IMR-90 (cell line): ENCODE data around the gene PPM1M. TPM values are rescaled to one million over a fixed set of nuclear protein-coding genes. Genes with fewer than 3 reads are reported as not detected.

Experiments used
- ATAC-seq: fragments of 200-7000 bp; cut with Tn5 transposase; 2 replicates; pipeline ENCODE4 v1.9.1; 2020; ENCODE audit warnings: low read depth, mild to moderate bottlenecking, moderate library complexity
- BruUV-seq: library from RNA; stranded (reverse); fragments of 400-500 nt; replicated peaks from 2 replicates; lab custom pipeline; 2021; lab: Mats Ljungman, UMichigan
- CTCF ChIA-PET: fragments of 300-600 bp; formaldehyde crosslinking; extraction: SDS; loops from one replicate; lab custom pipeline; 2021; ENCODE audit warnings: antibody characterized with exemption; lab: Yijun Ruan, JAX
- POLR2A ChIA-PET: fragments of 300-600 bp; sonication (Branson Sonifier 250); formaldehyde crosslinking; loops from one replicate; lab custom pipeline; 2022; ENCODE audit warnings: antibody characterized with exemption; ENCODE audit not compliant: unreplicated experiment; lab: Charles Lee
- DNase-seq: peaks from one replicate; pipeline ENCODE4 v3.0.0; 2013
- H2AFZ ChIP-seq: replicated peaks from 2 replicates; pipeline ENCODE3; 2013; ENCODE audit warnings: low read length, mild to moderate bottlenecking; ENCODE audit not compliant: poor library complexity
- H2AK5ac ChIP-seq: 2 replicates; pipeline ENCODE4 v1.6.1; 2013; ENCODE audit warnings: low read depth, low read length, inconsistent platforms
- H2AK9ac ChIP-seq: replicated peaks from 2 replicates; pipeline ENCODE3; 2013; ENCODE audit warnings: mild to moderate bottlenecking, low read depth, low read length, moderate library complexity; ENCODE audit not compliant: poor library complexity
- H2BK120ac ChIP-seq: 2 replicates; pipeline ENCODE4 v1.6.1; 2013; ENCODE audit warnings: low read depth, low read length, inconsistent platforms
- H2BK15ac ChIP-seq: 3 replicates; pipeline ENCODE4 v1.6.1; 2013; ENCODE audit warnings: low read depth, low read length, inconsistent platforms
- H2BK20ac ChIP-seq: 2 replicates; pipeline ENCODE4 v1.6.1; 2013; ENCODE audit warnings: low read depth, mild to moderate bottlenecking, inconsistent platforms, low read length, moderate library complexity
- H2BK5ac ChIP-seq: 2 replicates; pipeline ENCODE4 v1.6.1; 2013; ENCODE audit warnings: mild to moderate bottlenecking, low read depth, low read length, inconsistent platforms; ENCODE audit not compliant: poor library complexity, severe bottlenecking
- H3K14ac ChIP-seq: replicated peaks from 2 replicates; pipeline ENCODE4 v1.6.1; 2013; ENCODE audit warnings: low read depth, low read length, inconsistent platforms
- H3K18ac ChIP-seq: 2 replicates; pipeline ENCODE4 v1.6.1; 2013; ENCODE audit warnings: low read depth, low read length, control low read depth
- H3K23ac ChIP-seq: 2 replicates; pipeline ENCODE4 v1.6.1; 2013; ENCODE audit warnings: low read depth, low read length, inconsistent platforms
- H3K27ac ChIP-seq: 2 replicates; pipeline ENCODE4 v1.5.1; 2013; ENCODE audit warnings: mild to moderate bottlenecking, control low read depth, low read length; ENCODE audit not compliant: insufficient read depth
- H3K27me3 ChIP-seq: 2 replicates; pipeline ENCODE4 v1.6.1; 2013; ENCODE audit warnings: low read length; ENCODE audit not compliant: control insufficient read depth, insufficient read depth
- H3K36me3 ChIP-seq: 2 replicates; pipeline ENCODE4 v1.6.1; 2013; ENCODE audit warnings: low read length, mixed read lengths; ENCODE audit not compliant: control insufficient read depth, insufficient read depth
- H3K4ac ChIP-seq: 2 replicates; pipeline ENCODE4 v1.6.1; 2013; ENCODE audit warnings: low read depth, low read length, inconsistent platforms
- H3K4me1 ChIP-seq: 2 replicates; pipeline ENCODE4 v1.6.1; 2013; ENCODE audit warnings: low read length, mixed read lengths; ENCODE audit not compliant: control insufficient read depth, insufficient read depth
- H3K4me2 ChIP-seq: 2 replicates; pipeline ENCODE4 v1.6.1; 2013; ENCODE audit warnings: low read depth, mild to moderate bottlenecking, control low read depth, low read length, moderate library complexity
- H3K4me3 ChIP-seq: 2 replicates; pipeline ENCODE4 v1.5.1; 2013; ENCODE audit warnings: low read depth, mild to moderate bottlenecking, control low read depth, low read length, moderate library complexity; ENCODE audit not compliant: insufficient read depth
- H3K56ac ChIP-seq: 2 replicates; pipeline ENCODE4 v1.6.1; 2013; ENCODE audit warnings: low read length, inconsistent platforms; ENCODE audit not compliant: insufficient read depth; ENCODE audit errors: extremely low read depth
- H3K79me1 ChIP-seq, 2 experiments: 2 replicates each; pipeline ENCODE4 v1.6.1; 2013; ENCODE audit warnings: low read length in 2 of 2, inconsistent platforms in 1 of 2, low read depth in 1 of 2
- H3K9ac ChIP-seq: 2 replicates; pipeline ENCODE4 v1.6.1; 2013; ENCODE audit warnings: low read depth, low read length, control low read depth
- H3K9me1 ChIP-seq: 2 replicates; pipeline ENCODE4 v1.6.1; 2013; ENCODE audit warnings: low read length, inconsistent platforms; ENCODE audit not compliant: insufficient read depth
- H3K9me3 ChIP-seq: 2 replicates; pipeline ENCODE4 v1.6.1; 2013; ENCODE audit warnings: low read length; ENCODE audit not compliant: control insufficient read depth, insufficient read depth
- H4K20me1 ChIP-seq: 2 replicates; pipeline ENCODE4 v1.6.1; 2013; ENCODE audit warnings: low read length, inconsistent platforms; ENCODE audit not compliant: insufficient read depth
- H4K5ac ChIP-seq: 2 replicates; pipeline ENCODE4 v1.6.1; 2013; ENCODE audit warnings: mild to moderate bottlenecking, low read depth, low read length, control low read depth
- H4K8ac ChIP-seq, 2 experiments: 2 replicates each; pipeline ENCODE4 v1.6.1; 2013; ENCODE audit warnings: low read depth in 2 of 2, low read length in 2 of 2, control low read depth in 1 of 2, inconsistent platforms in 1 of 2
- H4K91ac ChIP-seq: 2 replicates; pipeline ENCODE4 v1.6.1; 2013; ENCODE audit warnings: low read depth, low read length, inconsistent platforms; ENCODE audit not compliant: insufficient read depth
- BHLHE40 ChIP-seq: fragments of 150-350 bp; IDR thresholded peaks from 2 replicates; pipeline ENCODE4 v1.6.1; 2016; ENCODE audit warnings: mild to moderate bottlenecking, low read depth, low read length
- MAZ ChIP-seq: IDR thresholded peaks from 2 replicates; pipeline ENCODE4 v1.6.1; 2012; ENCODE audit warnings: low read depth, mild to moderate bottlenecking, low read length, improper control_type of control experiment, moderate library complexity, borderline replicate concordance
- POLR2A ChIP-seq: IDR thresholded peaks from 2 replicates; pipeline ENCODE4 v1.6.1; 2012; ENCODE audit warnings: mild to moderate bottlenecking, low read depth, low read length
- RFX5 ChIP-seq: IDR thresholded peaks from 2 replicates; pipeline ENCODE4 v1.8.0; 2012; ENCODE audit warnings: low read depth, mild to moderate bottlenecking, low read length, moderate library complexity
- WGBS, 2 experiments: methylation state at CpG; one replicate each; pipeline versions ENCODE4 v1.1.5 to v1.1.7; 2013; ENCODE audit warnings: missing lambda C conversion rate in 2 of 2; ENCODE audit not compliant: insufficient read length in 1 of 2; ENCODE audit errors: extremely low coverage in 2 of 2; 5-methylcytosine and 5-hydroxymethylcytosine counted together
- dilution Hi-C: fragments of 300-500 bp; cut with HindIII; formaldehyde crosslinking; loops from one replicate; pipeline ENCODE4 v1.14.3; 2018; ENCODE audit warnings: low sequenced_read_pairs; ENCODE audit not compliant: unreplicated experiment
- in situ Hi-C: fragments of 300-500 bp; cut with MboI; formaldehyde crosslinking; loops from 3 replicates; pipeline ENCODE4 v1.14.3; 2019; ENCODE audit warnings: low sequenced_read_pairs, inconsistent platforms, mixed read lengths
- intact Hi-C: fragments of 100-400 bp; cut with micrococcal nuclease; formaldehyde crosslinking; loops from 2 replicates; pipeline ENCODE4 v1.10.0; 2022
- polyA plus RNA-seq, 3 experiments: library from polyadenylated mRNA; depleted of rRNA; stranded (reverse); fragments of >200 nt; gene quantifications; 2 replicates each; pipeline ENCODE4 v1.2.3, GENCODE V29; 2012; ENCODE audit warnings: low replicate concordance in 1 of 3
- total RNA-seq: library from RNA; depleted of rRNA; stranded (reverse); fragments of >200 nt; gene quantifications from 2 replicates; pipeline ENCODE4 v1.2.3, GENCODE V29; 2012
- TF ChIP-seq, protein P1 (sequence below): conservative IDR thresholded peaks from 2 replicates; pipeline ENCODE4 v1.5.1; 2012; ENCODE audit warnings: mild to moderate bottlenecking, low read depth, low read length, improper control_type of control experiment

The PPM1M gene
- total and polyA plus RNA-seq, 2 of the 4 experiments (the other 2 are of a cell fraction), result 12.2 to 18.1 TPM

DNA sequence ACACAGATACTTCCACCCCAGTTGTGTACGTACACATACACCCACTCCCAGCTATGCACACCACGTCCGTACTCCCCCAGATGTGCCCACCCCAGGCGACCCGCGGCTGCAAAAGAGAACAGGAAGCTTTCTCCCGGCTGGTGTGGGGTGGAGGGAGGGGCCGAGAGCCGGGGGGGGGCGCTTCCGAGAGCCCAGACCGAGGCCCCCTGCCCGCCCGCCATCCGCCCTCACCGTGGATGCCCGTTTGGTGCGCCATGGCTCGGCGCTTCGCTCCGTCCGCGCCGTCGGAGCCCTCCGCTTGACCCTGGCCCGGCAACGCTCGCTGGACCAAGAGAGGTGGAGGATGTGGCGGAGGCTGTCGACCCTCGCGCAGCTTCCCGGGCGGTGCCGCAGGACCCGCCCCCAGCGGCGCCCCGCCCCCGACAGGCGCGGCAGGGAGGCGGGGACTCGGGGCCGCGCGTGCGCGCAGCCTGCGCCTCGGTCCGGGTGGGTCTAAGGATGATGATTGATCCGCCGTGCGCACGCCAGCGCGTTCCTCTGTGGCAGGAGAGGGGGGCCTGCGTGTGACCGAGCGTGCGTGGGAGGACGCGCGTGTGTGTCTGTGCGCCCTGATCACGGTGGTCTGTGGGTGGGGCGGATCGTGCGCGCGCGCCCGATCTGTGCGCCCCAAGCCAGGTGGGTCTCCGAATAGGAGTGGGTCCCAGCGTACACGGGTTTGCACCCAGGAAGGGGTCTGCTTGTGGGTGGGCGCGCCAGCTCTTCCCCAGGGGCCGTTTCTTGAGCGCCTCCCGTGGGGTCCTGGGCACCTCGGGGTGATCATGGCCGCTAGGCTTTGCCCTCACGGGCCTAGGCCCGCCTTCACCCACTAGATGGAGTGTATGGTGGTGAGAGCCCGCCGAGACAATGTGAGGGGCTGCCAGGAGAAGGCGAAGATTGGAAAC, 6.5 kb upstream of the PPM1M start, which contains the start of gene TWF2:
TWF2 (minus strand) TSS at position 398 of the 941 bp plus-strand sequence; CDS start at position 256, 142 bp downstream.
- H3K36me3 ChIP-seq, result peaks cover 14% of the 10 kb centered on the region; the same call in 1 of the 2 replicates
- POLR2A ChIA-PET, result interaction anchor here (0.6 kb wide), 1 partner anchor 38 kb away, joined by 9 read pairs; no protein-coding TSS in a partner anchor
- BruUV-seq, result no TSS peak

More for the DNA sequence above, 6.5 kb upstream of the PPM1M start, which contains the start of gene TWF2:
- Histone ChIP-seq H3K56ac (peak within 1 kb of the TSS; percentile 75), H3K4me1 (peaks cover 26% of the 10 kb centered on the region), H4K8ac (peak within 1 kb of the TSS; percentile 95 to 96), H3K79me1 (peaks cover 14 to 76% of the 10 kb centered on the region in 2 experiments), H3K4ac (peak within 1 kb of the TSS; percentile 97), H3K18ac (peak within 1 kb of the TSS; percentile 75), H3K9me1 (peaks cover 30% of the 10 kb centered on the region), H3K4me2 (peak within 1 kb of the TSS; percentile 95), H2AK9ac (peak within 1 kb of the TSS; percentile 100), H4K5ac (peak within 1 kb of the TSS; percentile 77), H3K4me3 (peak within 1 kb of the TSS; percentile 83), H2BK15ac (peak within 1 kb of the TSS; percentile 26; the same call in 1 of the 3 replicates), H2BK20ac (0 out of 2 replicates have a peak within 1 kb of the TSS, but pooled peaks have one; percentile 40), H4K91ac (peak within 1 kb of the TSS; percentile 91), H3K9ac (peak within 1 kb of the TSS; percentile 92), H2BK5ac (peak within 1 kb of the TSS; percentile 92), H2BK120ac (peak within 1 kb of the TSS; percentile 79), H2AFZ (peak within 1 kb of the TSS; percentile 97), H3K14ac (peak within 1 kb of the TSS; percentile 98), H3K9me3 (0 out of 2 replicates have a peak, but pooled peaks cover 1% of the 10 kb centered on the region), H2AK5ac (peak within 1 kb of the TSS; percentile 100), H4K20me1 (peaks cover 30% of the 10 kb centered on the region), H3K23ac (peak within 1 kb of the TSS; percentile 96), H3K27me3 (no peaks in the 10 kb centered on the region), H3K27ac (peak within 1 kb of the TSS; percentile 91)
- CTCF ChIA-PET, result interaction anchor here (1.0 to 1.2 kb wide), 2 partner anchors 45 to 100 kb away, joined by 3 read pairs; no protein-coding TSS in a partner anchor
- DNase-seq (peak; percentile 78), ATAC-seq (peak; percentile 84)
- 0% methylated on average over 11 of the region's 92 CpGs; no CpG with 5 or more reads in 1 of the 2 experiments for WGBS, 2 experiments
- intact Hi-C loops, result loop anchor here (5.0 kb wide), 1 partner anchor 38 kb away; the partner anchor contains the start of gene WDR82
- dilution Hi-C loops, result no loop called here
- TF ChIP-seq RFX5 (no peak), POLR2A (peak; percentile 71), BHLHE40 (peak; percentile 55), MAZ (peak; percentile 64; the same call in 1 of the 2 replicates)
- TF ChIP-seq, protein P1, sequence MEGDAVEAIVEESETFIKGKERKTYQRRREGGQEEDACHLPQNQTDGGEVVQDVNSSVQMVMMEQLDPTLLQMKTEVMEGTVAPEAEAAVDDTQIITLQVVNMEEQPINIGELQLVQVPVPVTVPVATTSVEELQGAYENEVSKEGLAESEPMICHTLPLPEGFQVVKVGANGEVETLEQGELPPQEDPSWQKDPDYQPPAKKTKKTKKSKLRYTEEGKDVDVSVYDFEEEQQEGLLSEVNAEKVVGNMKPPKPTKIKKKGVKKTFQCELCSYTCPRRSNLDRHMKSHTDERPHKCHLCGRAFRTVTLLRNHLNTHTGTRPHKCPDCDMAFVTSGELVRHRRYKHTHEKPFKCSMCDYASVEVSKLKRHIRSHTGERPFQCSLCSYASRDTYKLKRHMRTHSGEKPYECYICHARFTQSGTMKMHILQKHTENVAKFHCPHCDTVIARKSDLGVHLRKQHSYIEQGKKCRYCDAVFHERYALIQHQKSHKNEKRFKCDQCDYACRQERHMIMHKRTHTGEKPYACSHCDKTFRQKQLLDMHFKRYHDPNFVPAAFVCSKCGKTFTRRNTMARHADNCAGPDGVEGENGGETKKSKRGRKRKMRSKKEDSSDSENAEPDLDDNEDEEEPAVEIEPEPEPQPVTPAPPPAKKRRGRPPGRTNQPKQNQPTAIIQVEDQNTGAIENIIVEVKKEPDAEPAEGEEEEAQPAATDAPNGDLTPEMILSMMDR, result 0 out of 2 replicates have a peak, but pooled peaks have one; percentile 25
- in situ Hi-C loops, result no loop called here
